Measurements from ENCODE around the gene TSC1.

Gene TSC1

DNA sequence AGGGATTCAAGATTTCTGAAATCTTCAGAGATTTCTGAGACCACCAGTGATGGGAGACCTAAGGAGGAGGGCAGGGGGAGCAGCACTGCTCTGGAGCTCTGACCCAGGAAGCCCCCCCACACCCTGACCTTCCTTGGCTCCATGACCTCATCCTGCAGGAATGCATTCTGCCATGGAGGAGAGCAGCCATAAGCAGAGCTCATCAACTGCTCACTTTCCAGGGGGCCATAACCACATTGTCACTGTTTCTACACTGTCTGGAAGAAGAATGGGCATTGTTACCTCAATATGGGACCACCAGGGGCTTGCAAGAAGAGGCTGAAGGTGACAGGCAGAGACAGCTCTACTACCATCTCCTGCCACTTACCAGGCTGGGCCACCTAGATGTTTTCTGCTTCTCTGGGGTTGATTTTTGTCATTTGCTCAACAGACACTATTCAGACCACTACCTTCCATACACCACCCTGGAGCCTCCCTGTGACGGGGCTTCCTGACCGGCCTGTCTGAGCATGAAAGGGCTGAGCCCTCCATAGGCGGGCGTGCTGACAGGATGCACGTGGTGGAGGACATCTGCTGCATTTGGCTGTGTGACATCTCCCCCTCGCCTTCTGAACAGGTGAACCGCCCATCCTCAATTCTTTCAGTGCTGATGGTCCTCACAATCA, 2.3 kb upstream of the TSC1 start:
- no peaks in the 10 kb centered on the region for H4K20me1 ChIP-seq (ENCODE audit: insufficient read depth, low read length)
- peaks cover 16% of the 10 kb centered on the region; the same call in 1 of the 2 replicates for H3F3A ChIP-seq (ENCODE audit: insufficient read depth, low read length)
- H3K9me2 ChIP-seq (replicated peaks; ENCODE audit: insufficient read depth, low read length): no peaks in the 10 kb centered on the region
- peaks cover 22% of the 10 kb centered on the region for H3K4me1 ChIP-seq (ENCODE audit: low read length)
- no peaks in the 10 kb centered on the region for H3K36me3 ChIP-seq (replicated peaks; ENCODE audit: insufficient read depth, low read length)
- no peak overlapping the region for H3K4me2 ChIP-seq (ENCODE audit: low read depth, low read length)
- no peak overlapping the region for H3K4me3 ChIP-seq (ENCODE audit: low read length)
- H3K9ac ChIP-seq (ENCODE audit: low read length): no peak overlapping the region
- H3K79me2 ChIP-seq (ENCODE audit: low read length): peaks cover 27% of the 10 kb centered on the region
- H2AFZ ChIP-seq (ENCODE audit: low read length): no peak overlapping the region
- TF ChIP-seq EZH2phosphoT487 (IDR thresholded peaks at IDR 0.05; ENCODE audit: low read length): no peak
- H3K9me3 ChIP-seq (replicated peaks; ENCODE audit: insufficient read depth, low read length): no peaks in the 10 kb centered on the region
- H3K27me3 ChIP-seq (replicated peaks; ENCODE audit: insufficient read depth, low read length): peaks cover 2% of the 10 kb centered on the region
- DNase-seq: no peak
- H3K27ac ChIP-seq (ENCODE audit: low read length): no peak overlapping the region

- peaks cover 16% of the 10 kb centered on the region; the same call in 1 of the 2 replicates for H3F3A ChIP-seq (ENCODE audit: insufficient read depth, low read length)
Measured at GRCh38 chr9:132946211-132946610, 1.8 kb upstream of the TSC1 start.

GRCh38 chr9:132945186-132946130, 1.0 kb upstream of the TSC1 start:
- Histone ChIP-seq H3K4me2 (ENCODE audit: low read depth, low read length) (peak overlapping the region; percentile 76), H3K27ac (ENCODE audit: low read length) (no peak overlapping the region; the same call in 1 of the 2 replicates), H2AFZ (ENCODE audit: low read length) (peak overlapping the region; percentile 94), H4K20me1 (ENCODE audit: insufficient read depth, low read length) (no peaks in the 10 kb centered on the region; the same call in 1 of the 2 replicates), H3F3A (ENCODE audit: insufficient read depth, low read length) (peaks cover 16% of the 10 kb centered on the region; the same call in 1 of the 2 replicates), H3K9me2 (replicated peaks; ENCODE audit: insufficient read depth, low read length) (no peaks in the 10 kb centered on the region), H3K79me2 (ENCODE audit: low read length) (peaks cover 40% of the 10 kb centered on the region), H3K27me3 (replicated peaks; ENCODE audit: insufficient read depth, low read length) (peaks cover 2% of the 10 kb centered on the region), H3K9me3 (replicated peaks; ENCODE audit: insufficient read depth, low read length) (no peaks in the 10 kb centered on the region), H3K36me3 (replicated peaks; ENCODE audit: insufficient read depth, low read length) (no peaks in the 10 kb centered on the region), H3K4me3 (ENCODE audit: low read length) (peak overlapping the region; percentile 96), H3K9ac (ENCODE audit: low read length) (peak overlapping the region; percentile 94; the same call in 1 of the 2 replicates), H3K4me1 (ENCODE audit: low read length) (peaks cover 25% of the 10 kb centered on the region)
- DNase-seq: no peak
- no peak for TF ChIP-seq EZH2 (optimal IDR thresholded peaks at IDR 0.05; ENCODE audit: low read depth, low read length)
- TF ChIP-seq, protein P1, sequence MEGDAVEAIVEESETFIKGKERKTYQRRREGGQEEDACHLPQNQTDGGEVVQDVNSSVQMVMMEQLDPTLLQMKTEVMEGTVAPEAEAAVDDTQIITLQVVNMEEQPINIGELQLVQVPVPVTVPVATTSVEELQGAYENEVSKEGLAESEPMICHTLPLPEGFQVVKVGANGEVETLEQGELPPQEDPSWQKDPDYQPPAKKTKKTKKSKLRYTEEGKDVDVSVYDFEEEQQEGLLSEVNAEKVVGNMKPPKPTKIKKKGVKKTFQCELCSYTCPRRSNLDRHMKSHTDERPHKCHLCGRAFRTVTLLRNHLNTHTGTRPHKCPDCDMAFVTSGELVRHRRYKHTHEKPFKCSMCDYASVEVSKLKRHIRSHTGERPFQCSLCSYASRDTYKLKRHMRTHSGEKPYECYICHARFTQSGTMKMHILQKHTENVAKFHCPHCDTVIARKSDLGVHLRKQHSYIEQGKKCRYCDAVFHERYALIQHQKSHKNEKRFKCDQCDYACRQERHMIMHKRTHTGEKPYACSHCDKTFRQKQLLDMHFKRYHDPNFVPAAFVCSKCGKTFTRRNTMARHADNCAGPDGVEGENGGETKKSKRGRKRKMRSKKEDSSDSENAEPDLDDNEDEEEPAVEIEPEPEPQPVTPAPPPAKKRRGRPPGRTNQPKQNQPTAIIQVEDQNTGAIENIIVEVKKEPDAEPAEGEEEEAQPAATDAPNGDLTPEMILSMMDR (IDR thresholded peaks at IDR 0.05; ENCODE audit: low read length): no peak
- no peak for TF ChIP-seq EZH2phosphoT487 (IDR thresholded peaks at IDR 0.05; ENCODE audit: low read length)

More at GRCh38 chr9:132946211-132946610, 1.8 kb upstream of the TSC1 start:
- no peaks in the 10 kb centered on the region for H3K36me3 ChIP-seq (replicated peaks; ENCODE audit: insufficient read depth, low read length)
- DNase-seq: no peak
- no peaks in the 10 kb centered on the region for H4K20me1 ChIP-seq (ENCODE audit: insufficient read depth, low read length)
- H3K27me3 ChIP-seq (replicated peaks; ENCODE audit: insufficient read depth, low read length): peaks cover 2% of the 10 kb centered on the region
- H3K9me3 ChIP-seq (replicated peaks; ENCODE audit: insufficient read depth, low read length): no peaks in the 10 kb centered on the region
- no peak overlapping the region for H3K4me3 ChIP-seq (ENCODE audit: low read length)
- H3K4me2 ChIP-seq (ENCODE audit: low read depth, low read length): no peak overlapping the region
- H3K27ac ChIP-seq (ENCODE audit: low read length): no peak overlapping the region
- H3K79me2 ChIP-seq (ENCODE audit: low read length): peaks cover 32% of the 10 kb centered on the region
- TF ChIP-seq EZH2phosphoT487 (IDR thresholded peaks at IDR 0.05; ENCODE audit: low read length): no peak
- no peak for TF ChIP-seq EZH2 (optimal IDR thresholded peaks at IDR 0.05; ENCODE audit: low read depth, low read length)
- TF ChIP-seq, protein P1 (IDR thresholded peaks at IDR 0.05; ENCODE audit: low read length): no peak
- H2AFZ ChIP-seq (ENCODE audit: low read length): no peak overlapping the region
- H3K9ac ChIP-seq (ENCODE audit: low read length): no peak overlapping the region
- H3K9me2 ChIP-seq (replicated peaks; ENCODE audit: insufficient read depth, low read length): no peaks in the 10 kb centered on the region
- H3K4me1 ChIP-seq (ENCODE audit: low read length): peaks cover 25% of the 10 kb centered on the region
